IPS-18a (cell line): ENCODE results near the gene SFXN3.

Experiments used
- H3K27ac ChIP-seq: one replicate; pipeline ENCODE4 v1.5.1; 2013; ENCODE audit warnings: low read length
- H3K27me3 ChIP-seq: one replicate; pipeline ENCODE4 v1.6.1; 2013; ENCODE audit warnings: mild to moderate bottlenecking, low read length; ENCODE audit not compliant: control insufficient read depth, insufficient read depth
- H3K36me3 ChIP-seq: one replicate; pipeline ENCODE4 v1.6.1; 2013; ENCODE audit warnings: low read depth, low read length; ENCODE audit not compliant: control insufficient read depth
- H3K4me1 ChIP-seq: one replicate; pipeline ENCODE4 v1.6.1; 2013; ENCODE audit warnings: low read depth, low read length; ENCODE audit not compliant: control insufficient read depth
- H3K4me3 ChIP-seq: one replicate; pipeline ENCODE4 v1.5.1; 2013; ENCODE audit warnings: low read length
- H3K9ac ChIP-seq: one replicate; pipeline ENCODE4 v1.6.1; 2013; ENCODE audit warnings: mild to moderate bottlenecking, low read length, moderate library complexity
- H3K9me3 ChIP-seq: one replicate; pipeline ENCODE4 v1.6.1; 2013; ENCODE audit warnings: low read depth, low read length; ENCODE audit not compliant: control insufficient read depth

SFXN3 gene

GRCh38 chr10:100993986-100994708 is 36.9 kb upstream of the SFXN3 start:
- no peaks in the 10 kb centered on the region for H3K9me3 ChIP-seq
- no peak overlapping the region for H3K27ac ChIP-seq
- no peak overlapping the region for H3K4me3 ChIP-seq
- peaks cover 44% of the 10 kb centered on the region for H3K36me3 ChIP-seq
- peaks cover 12% of the 10 kb centered on the region for H3K4me1 ChIP-seq
- no peak overlapping the region for H3K9ac ChIP-seq
- H3K27me3 ChIP-seq = no peaks in the 10 kb centered on the region

- H3K27me3 ChIP-seq = no peaks in the 10 kb centered on the region
- H3K36me3 ChIP-seq = peaks cover 35% of the 10 kb centered on the region
- peaks cover 12% of the 10 kb centered on the region for H3K4me1 ChIP-seq
- H3K9me3 ChIP-seq = no peaks in the 10 kb centered on the region
- no peak overlapping the region for H3K9ac ChIP-seq
- H3K27ac ChIP-seq = no peak overlapping the region
- no peak overlapping the region for H3K4me3 ChIP-seq
Observed at GRCh38 chr10:100995181-100995580, 35.9 kb upstream of the SFXN3 start.

- Histone ChIP-seq H3K36me3 (peaks cover 21% of the 10 kb centered on the region), H3K4me1 (peaks cover 21% of the 10 kb centered on the region), H3K27me3 (no peaks in the 10 kb centered on the region), H3K4me3 (peak overlapping the region; percentile 78), H3K9ac (peak overlapping the region; percentile 85), H3K27ac (peak overlapping the region; percentile 21), H3K9me3 (no peaks in the 10 kb centered on the region)
Observed at GRCh38 chr10:100996678-100997359, 34.2 kb upstream of the SFXN3 start.

GRCh38 chr10:100997360-100998182 is 33.5 kb upstream of the SFXN3 start:
- Histone ChIP-seq H3K27ac (peak overlapping the region; percentile 21), H3K4me3 (peak overlapping the region; percentile 78), H3K36me3 (peaks cover 22% of the 10 kb centered on the region), H3K9ac (peak overlapping the region; percentile 85), H3K4me1 (peaks cover 21% of the 10 kb centered on the region), H3K27me3 (no peaks in the 10 kb centered on the region), H3K9me3 (no peaks in the 10 kb centered on the region)

- Histone ChIP-seq H3K36me3 (peaks cover 23% of the 10 kb centered on the region), H3K27ac (peak overlapping the region; percentile 44), H3K27me3 (no peaks in the 10 kb centered on the region), H3K4me3 (peak overlapping the region; percentile 78), H3K9me3 (no peaks in the 10 kb centered on the region), H3K4me1 (peaks cover 21% of the 10 kb centered on the region), H3K9ac (peak overlapping the region; percentile 85)
Observed at GRCh38 chr10:100998183-100998990, 32.6 kb upstream of the SFXN3 start.

- peak overlapping the region; percentile 44 for H3K27ac ChIP-seq
- no peaks in the 10 kb centered on the region for H3K9me3 ChIP-seq
- H3K27me3 ChIP-seq = no peaks in the 10 kb centered on the region
- peaks cover 22% of the 10 kb centered on the region for H3K36me3 ChIP-seq
- H3K4me1 ChIP-seq = peaks cover 21% of the 10 kb centered on the region
- H3K9ac ChIP-seq = peak overlapping the region; percentile 85
- peak overlapping the region; percentile 78 for H3K4me3 ChIP-seq
Observed at GRCh38 chr10:100998991-100999741, 31.9 kb upstream of the SFXN3 start.

- Histone ChIP-seq H3K4me3 (peak within 1 kb of the TSS; percentile 95), H3K27ac (peak within 1 kb of the TSS; percentile 71), H3K9me3 (no peaks in the 10 kb centered on the region), H3K9ac (peak within 1 kb of the TSS; percentile 93), H3K4me1 (peaks cover 21% of the 10 kb centered on the region), H3K36me3 (peaks cover 19% of the 10 kb centered on the region), H3K27me3 (no peaks in the 10 kb centered on the region)
Observed at GRCh38 chr10:100999742-101000126, 31.3 kb upstream of the SFXN3 start, which contains the start of gene LZTS2. Gene LZTS2, plus strand, starts transcription at chr10:100999808. Its CDS starts 2,731 bp downstream, at chr10:101002539.

GRCh38 chr10:101000127-101000914 is 30.7 kb upstream of the SFXN3 start:
- H3K36me3 ChIP-seq = peaks cover 19% of the 10 kb centered on the region
- peak overlapping the region; percentile 95 for H3K4me3 ChIP-seq
- no peaks in the 10 kb centered on the region for H3K27me3 ChIP-seq
- no peaks in the 10 kb centered on the region for H3K9me3 ChIP-seq
- peak overlapping the region; percentile 93 for H3K9ac ChIP-seq
- H3K27ac ChIP-seq = peak overlapping the region; percentile 71
- peaks cover 21% of the 10 kb centered on the region for H3K4me1 ChIP-seq

- no peaks in the 10 kb centered on the region for H3K9me3 ChIP-seq
- H3K27me3 ChIP-seq = no peaks in the 10 kb centered on the region
- H3K27ac ChIP-seq = no peak overlapping the region
- peaks cover 26% of the 10 kb centered on the region for H3K36me3 ChIP-seq
- H3K4me3 ChIP-seq = peak overlapping the region; percentile 95
- H3K9ac ChIP-seq = peak overlapping the region; percentile 93
- peaks cover 21% of the 10 kb centered on the region for H3K4me1 ChIP-seq
Observed at GRCh38 chr10:101000915-101001658, 29.9 kb upstream of the SFXN3 start.
